Testis (tissue), 2 donors: ENCODE results near the gene ZNF280B.
A peak's percentile ranks its signal among the peaks of the same experiment; 100 is the strongest.

Experiments used
- POLR2A ChIP-seq: fragments of 450-650 bp; IDR thresholded peaks from one replicate; pipeline ENCODE4 v1.6.1; 2017; ENCODE audit warnings: antibody characterized with exemption, mild to moderate bottlenecking, moderate library complexity
- TF ChIP-seq, protein P1 (sequence below), 3 experiments: fragments of 450-650 bp in 2 of 3; fragments of 200-600 bp in 1 of 3; sonication (generic) in 1 of 3; IDR thresholded peaks; one replicate each; pipeline ENCODE4 v1.5.1; 2016 to 2019; ENCODE audit warnings: antibody characterized with exemption in 3 of 3, mild to moderate bottlenecking in 2 of 3, moderate library complexity in 1 of 3

DNA sequence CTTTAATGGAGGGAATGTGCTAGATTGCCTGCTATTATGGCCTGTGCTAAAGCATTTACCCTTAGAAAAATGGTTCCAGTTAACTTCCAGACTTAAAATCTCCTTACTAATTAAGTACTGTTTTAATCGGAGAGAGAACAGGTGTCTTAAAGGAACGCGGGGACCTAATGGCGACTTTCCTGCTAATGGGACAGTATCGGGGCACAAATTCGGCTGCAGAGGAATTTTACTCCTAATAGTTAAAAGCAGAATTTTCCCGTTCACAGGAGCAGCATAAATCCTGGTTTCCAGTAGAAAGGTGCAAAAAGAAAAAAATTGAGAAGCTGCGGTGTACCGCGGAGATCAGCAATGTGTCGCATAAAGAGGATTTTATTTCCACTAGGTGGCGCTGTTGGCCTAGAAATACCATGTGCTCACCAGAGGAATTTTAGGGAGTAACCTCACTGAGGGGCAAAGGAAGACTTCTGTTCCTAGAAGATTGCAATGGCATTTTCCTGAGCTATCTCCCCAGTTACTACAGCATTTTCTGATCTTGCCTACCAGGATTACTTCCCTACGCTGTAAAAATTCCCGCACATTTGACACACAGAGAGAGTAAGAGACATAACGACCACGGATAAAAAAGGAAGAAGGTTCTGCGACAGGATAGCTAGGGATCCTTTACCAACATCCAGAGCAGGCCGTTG, 44.5 kb downstream of the ZNF280B start:
- TF ChIP-seq, protein P1, sequence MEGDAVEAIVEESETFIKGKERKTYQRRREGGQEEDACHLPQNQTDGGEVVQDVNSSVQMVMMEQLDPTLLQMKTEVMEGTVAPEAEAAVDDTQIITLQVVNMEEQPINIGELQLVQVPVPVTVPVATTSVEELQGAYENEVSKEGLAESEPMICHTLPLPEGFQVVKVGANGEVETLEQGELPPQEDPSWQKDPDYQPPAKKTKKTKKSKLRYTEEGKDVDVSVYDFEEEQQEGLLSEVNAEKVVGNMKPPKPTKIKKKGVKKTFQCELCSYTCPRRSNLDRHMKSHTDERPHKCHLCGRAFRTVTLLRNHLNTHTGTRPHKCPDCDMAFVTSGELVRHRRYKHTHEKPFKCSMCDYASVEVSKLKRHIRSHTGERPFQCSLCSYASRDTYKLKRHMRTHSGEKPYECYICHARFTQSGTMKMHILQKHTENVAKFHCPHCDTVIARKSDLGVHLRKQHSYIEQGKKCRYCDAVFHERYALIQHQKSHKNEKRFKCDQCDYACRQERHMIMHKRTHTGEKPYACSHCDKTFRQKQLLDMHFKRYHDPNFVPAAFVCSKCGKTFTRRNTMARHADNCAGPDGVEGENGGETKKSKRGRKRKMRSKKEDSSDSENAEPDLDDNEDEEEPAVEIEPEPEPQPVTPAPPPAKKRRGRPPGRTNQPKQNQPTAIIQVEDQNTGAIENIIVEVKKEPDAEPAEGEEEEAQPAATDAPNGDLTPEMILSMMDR (IDR thresholded peaks at IDR 0.05): peak; percentile 91 to 96 (median 92)
- no peak for TF ChIP-seq POLR2A
